ENCODE measurements around the gene MAP1S.

- TF ChIP-seq CTCF (IDR thresholded peaks at IDR 0.05; ENCODE audit: low read depth, low read length, poor library complexity, severe bottlenecking) (peak; percentile 13), EZH2phosphoT487 (IDR thresholded peaks at IDR 0.05; ENCODE audit: borderline replicate concordance, low read length) (no peak)
Observed at GRCh38 chr19:17688853-17689595, 30.3 kb upstream of the MAP1S start.

Data from DOHH2 (cell line).